Endodermal cell (in vitro differentiated cells): ENCODE data around the gene TMOD1. TPM values are rescaled to one million over a fixed set of nuclear protein-coding genes. Genes with fewer than 3 reads are reported as not detected.

Source experiments
- DNase-seq: peaks from one replicate; pipeline ENCODE4 v3.0.0-alpha.2; 2017
- H3K27ac ChIP-seq: 2 replicates; pipeline ENCODE4 v1.5.1; 2013; ENCODE audit warnings: mild to moderate bottlenecking, low read depth, low read length, moderate library complexity
- H3K27me3 ChIP-seq: 2 replicates; pipeline ENCODE4 v1.6.1; 2013; ENCODE audit warnings: mild to moderate bottlenecking, low read length, moderate library complexity; ENCODE audit not compliant: insufficient read depth, control insufficient read depth, poor library complexity, severe bottlenecking
- H3K36me3 ChIP-seq: 2 replicates; pipeline ENCODE4 v1.7.0; 2013; ENCODE audit warnings: mild to moderate bottlenecking, low read length, moderate library complexity; ENCODE audit not compliant: control insufficient read depth, insufficient read depth
- H3K4me1 ChIP-seq: one replicate; pipeline ENCODE4 v1.7.0; 2013; ENCODE audit warnings: low read length; ENCODE audit not compliant: control insufficient read depth, insufficient read depth
- H3K4me3 ChIP-seq: 2 replicates; pipeline ENCODE4 v1.5.1; 2013; ENCODE audit warnings: mild to moderate bottlenecking, low read length, moderate library complexity
- H3K9ac ChIP-seq: 2 replicates; pipeline ENCODE4 v1.6.1; 2013; ENCODE audit warnings: mild to moderate bottlenecking, low read length, moderate library complexity; ENCODE audit not compliant: poor library complexity, severe bottlenecking; ENCODE audit errors: extremely low read depth
- H3K9me3 ChIP-seq: 2 replicates; pipeline ENCODE4 v1.6.1; 2013; ENCODE audit warnings: mild to moderate bottlenecking, low read length, moderate library complexity; ENCODE audit not compliant: control insufficient read depth
- H3K27ac Mint-ChIP-seq: 2 replicates; pipeline ENCODE4 v1.8.0; 2020; ENCODE audit warnings: mixed read lengths
- H3K27me3 Mint-ChIP-seq: 2 replicates; pipeline ENCODE4 v1.8.0; 2021; ENCODE audit warnings: mild to moderate bottlenecking, mixed read lengths; ENCODE audit not compliant: insufficient read depth
- H3K36me3 Mint-ChIP-seq: 2 replicates; pipeline ENCODE4 v1.8.0; 2020; ENCODE audit warnings: low read depth, mixed read lengths
- H3K4me1 Mint-ChIP-seq: 2 replicates; pipeline ENCODE4 v1.8.0; 2020; ENCODE audit warnings: mixed read lengths
- H3K4me3 Mint-ChIP-seq: 2 replicates; pipeline ENCODE4 v1.8.0; 2020; ENCODE audit warnings: mild to moderate bottlenecking, moderate library complexity, mixed read lengths
- H3K9me3 Mint-ChIP-seq: 2 replicates; pipeline ENCODE4 v1.8.0; 2020; ENCODE audit warnings: mild to moderate bottlenecking, mixed read lengths
- CTCF ChIP-seq: fragments of 200-600 bp; sonication (generic); conservative IDR thresholded peaks from 2 replicates; pipeline ENCODE4 v1.5.0; 2021; ENCODE audit warnings: antibody characterized with exemption, mild to moderate bottlenecking
- WGBS, 2 experiments: methylation state at CpG; one replicate each; pipeline versions ENCODE4 v1.1.5 to v1.1.7; 2013; ENCODE audit warnings: missing lambda C conversion rate in 2 of 2, mixed read lengths in 1 of 2; ENCODE audit not compliant: insufficient coverage in 1 of 2, insufficient read length in 1 of 2; 5-methylcytosine and 5-hydroxymethylcytosine counted together
- total RNA-seq, 2 donors: library from RNA; stranded (reverse); fragmentation: NEBNext Ultra II Directional in 1 of 2; extraction: Animal tissue kit (Norgen Biotek cat#: 25700) in 1 of 2; gene quantifications; 2 replicates in 1 of 2; 3 replicates in 1 of 2; pipeline ENCODE4 v1.2.1, GENCODE V29; 2021

TMOD1 gene
- total RNA-seq, 2 donors from 2014 or later, result 3.6 to 7.1 TPM

DNA sequence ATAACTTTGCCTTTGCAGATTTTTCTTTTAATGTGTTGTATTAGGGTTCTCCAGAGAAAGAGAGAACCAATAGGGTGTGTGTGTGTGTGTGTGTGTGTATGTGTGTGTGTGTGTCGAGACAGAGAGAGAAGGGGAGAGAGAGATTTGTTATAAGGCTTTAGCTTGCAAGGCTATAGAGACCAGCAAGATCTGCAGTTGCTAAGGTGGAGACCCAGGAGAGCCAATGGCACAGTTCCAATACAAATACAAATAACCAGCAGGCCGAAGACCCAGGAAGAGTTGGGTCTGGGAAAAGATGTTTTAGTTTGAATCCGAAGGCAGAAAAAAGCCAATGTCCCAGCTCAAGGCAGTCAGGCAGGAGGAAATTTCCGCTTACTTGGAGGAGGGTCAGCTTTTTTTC lies 23.0 kb downstream of the TMOD1 start:
- no peaks in the 10 kb centered on the region for H3K36me3 Mint-ChIP-seq

GRCh38 chr9:97525451-97525850 lies 24.0 kb downstream of the TMOD1 start:
- Mint-ChIP-seq H3K4me1 (peaks cover 24% of the 10 kb centered on the region), H3K27me3 (peaks cover 2% of the 10 kb centered on the region), H3K4me3 (no peak overlapping the region), H3K27ac (no peak overlapping the region), H3K9me3 (no peaks in the 10 kb centered on the region), H3K36me3 (no peaks in the 10 kb centered on the region)
- H3K27ac ChIP-seq, result no peak overlapping the region
- TF ChIP-seq CTCF, result no peak
- H3K27me3 ChIP-seq, result no peaks in the 10 kb centered on the region
- no peaks in the 10 kb centered on the region for H3K36me3 ChIP-seq
- 87 to 93% methylated on average over 2 of the region's 2 CpGs for WGBS, 2 experiments
- no peak for DNase-seq
- no peak overlapping the region for H3K9ac ChIP-seq
- no peaks in the 10 kb centered on the region for H3K9me3 ChIP-seq
- H3K4me1 ChIP-seq, result peaks cover 17% of the 10 kb centered on the region
- no peak overlapping the region for H3K4me3 ChIP-seq

More for the DNA sequence above, 23.0 kb downstream of the TMOD1 start:
- H3K9me3 ChIP-seq, result no peaks in the 10 kb centered on the region
- Mint-ChIP-seq H3K4me3 (no peak overlapping the region), H3K9me3 (no peaks in the 10 kb centered on the region), H3K27me3 (peaks cover 4% of the 10 kb centered on the region), H3K27ac (no peak overlapping the region), H3K4me1 (peaks cover 24% of the 10 kb centered on the region)
- no peaks in the 10 kb centered on the region for H3K27me3 ChIP-seq
- no peak overlapping the region for H3K4me3 ChIP-seq
- no peak overlapping the region for H3K27ac ChIP-seq
- H3K9ac ChIP-seq, result no peak overlapping the region
- TF ChIP-seq CTCF, result no peak
- no peak for DNase-seq
- H3K4me1 ChIP-seq, result peaks cover 17% of the 10 kb centered on the region
- WGBS, 2 experiments, result 97 to 100% methylated on average over 1 to 3 of the region's 4 CpGs
- no peaks in the 10 kb centered on the region for H3K36me3 ChIP-seq

DNA sequence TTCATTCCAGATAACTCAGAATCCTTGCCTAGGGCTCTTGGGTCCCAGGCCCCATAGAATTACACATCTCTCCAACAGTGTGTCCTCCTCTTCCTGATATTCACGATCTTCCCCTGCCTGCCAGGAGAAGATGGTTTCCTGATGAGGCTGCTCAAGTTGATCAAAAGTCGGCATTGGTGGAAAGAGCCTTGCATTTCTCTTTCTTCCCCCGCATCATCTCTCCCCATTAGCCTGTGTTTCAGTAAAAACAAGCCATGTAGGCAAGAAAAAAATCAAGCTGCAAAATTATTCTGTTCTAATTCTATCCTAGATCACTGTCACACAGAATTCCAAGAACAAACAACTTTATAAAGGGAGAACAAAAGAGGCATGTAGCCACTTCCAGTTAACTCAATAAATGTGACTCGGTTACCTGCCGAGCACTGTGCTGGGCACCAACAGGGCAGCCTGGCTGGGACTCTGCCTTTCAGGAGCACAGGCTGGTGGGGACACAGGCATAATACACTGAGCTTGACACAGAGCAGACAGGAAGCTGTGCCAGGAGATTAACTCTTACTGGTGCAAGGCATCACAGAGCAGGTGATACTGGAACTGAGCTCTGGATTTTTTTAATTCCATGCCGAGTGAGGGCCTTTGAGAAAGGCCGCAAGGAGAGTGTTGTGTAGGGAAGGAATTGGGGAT lies 25.6 kb downstream of the TMOD1 start:
- H3K4me1 Mint-ChIP-seq, result peaks cover 24% of the 10 kb centered on the region

More for the DNA sequence above, 25.6 kb downstream of the TMOD1 start:
- 83 to 94% methylated on average over 5 to 7 of the region's 7 CpGs for WGBS, 2 experiments
- Histone ChIP-seq H3K36me3 (no peaks in the 10 kb centered on the region), H3K27ac (no peak overlapping the region), H3K4me1 (peaks cover 17% of the 10 kb centered on the region), H3K9ac (no peak overlapping the region), H3K4me3 (no peak overlapping the region), H3K9me3 (no peaks in the 10 kb centered on the region), H3K27me3 (no peaks in the 10 kb centered on the region)
- H3K4me3 Mint-ChIP-seq, result no peak overlapping the region
- peaks cover 2% of the 10 kb centered on the region for H3K36me3 Mint-ChIP-seq
- TF ChIP-seq CTCF, result no peak
- no peaks in the 10 kb centered on the region for H3K9me3 Mint-ChIP-seq
- peak overlapping the region; percentile 93 for H3K27ac Mint-ChIP-seq
- no peaks in the 10 kb centered on the region for H3K27me3 Mint-ChIP-seq
- DNase-seq, result no peak
